M059J (cell line): ENCODE measurements around the gene SOX12. TPM values are rescaled to one million over a fixed set of nuclear protein-coding genes. Genes with fewer than 3 reads are reported as not detected.
"Not testable (repeated sequence)": the region's sequence is repeated elsewhere in the genome, so short reads cannot be mapped to it uniquely, and the experiment has no call there.

Source experiments
- DNase-seq: peaks from one replicate; pipeline ENCODE4 v3.0.0-alpha.2; 2012; ENCODE audit warnings: low read depth
- total RNA-seq: library from RNA; depleted of rRNA; stranded (reverse); fragments of >200 nt; shearing (Covaris generic); gene quantifications from 2 replicates; pipeline ENCODE4 v1.2.3, GENCODE V29; 2014

SOX12 gene
- total RNA-seq, 1 experiment from 2014 or later: 16.5 TPM

GRCh38 chr20:328975-329695 lies 3.8 kb downstream of the SOX12 start:
- no peak for DNase-seq

- DNase-seq: no peak
Observed at GRCh38 chr20:329851-330232, 4.5 kb downstream of the SOX12 start.

GRCh38 chr20:330233-331149 lies 5.1 kb downstream of the SOX12 start:
- peak; percentile 81 for DNase-seq

GRCh38 chr20:334578-334977 lies 9.2 kb downstream of the SOX12 start:
- no peak for DNase-seq

- not testable (repeated sequence) for DNase-seq
Observed at GRCh38 chr20:336040-336439, 10.7 kb downstream of the SOX12 start.

GRCh38 chr20:341682-342081 lies 16.3 kb downstream of the SOX12 start:
- peak; percentile 100 for DNase-seq

- DNase-seq: no peak
Observed at GRCh38 chr20:343107-343506, 17.8 kb downstream of the SOX12 start.

GRCh38 chr20:346033-346639 lies 20.8 kb downstream of the SOX12 start:
- DNase-seq: no peak

GRCh38 chr20:346640-347316 lies 21.4 kb downstream of the SOX12 start, which contains the start of gene NRSN2:
TSS of gene NRSN2 (plus strand) at chr20:347111. CDS start at chr20:349644, 2,533 bp downstream.
- peak; percentile 85 for DNase-seq

GRCh38 chr20:347317-347639 lies 21.9 kb downstream of the SOX12 start:
- no peak for DNase-seq

- DNase-seq: peak; percentile 99
Observed at GRCh38 chr20:347640-348484, 22.5 kb downstream of the SOX12 start.

GRCh38 chr20:348972-349841 lies 23.9 kb downstream of the SOX12 start:
- no peak for DNase-seq

- DNase-seq: no peak
Observed at GRCh38 chr20:353166-353565, 27.8 kb downstream of the SOX12 start.

GRCh38 chr20:354298-354977 lies 29.1 kb downstream of the SOX12 start:
- peak; percentile 80 for DNase-seq

- not testable (repeated sequence) for DNase-seq
Observed at GRCh38 chr20:356154-356553, 30.8 kb downstream of the SOX12 start.

GRCh38 chr20:356745-357144 lies 31.4 kb downstream of the SOX12 start:
- no peak for DNase-seq

- DNase-seq: no peak
Observed at GRCh38 chr20:358891-359555, 33.7 kb downstream of the SOX12 start.

GRCh38 chr20:361561-361960 lies 36.2 kb downstream of the SOX12 start:
- no peak for DNase-seq
